Activated CD8-positive, alpha-beta T cell treated with anti-CD3 and anti-CD28 coated beads for 36 hours (primary cell): Measurements from ENCODE around the gene FBXW2. TPM values are rescaled to one million over a fixed set of nuclear protein-coding genes. Genes with fewer than 3 reads are reported as not detected.

Source experiments
- ATAC-seq: fragments of 200-7000 bp; cut with Tn5 transposase; one replicate; pipeline ENCODE4 v1.10.0; 2021; ENCODE audit warnings: mild to moderate bottlenecking, moderate library complexity
- CTCF ChIA-PET: fragments of 350-600 bp; sonication (Branson Sonifier 250); formaldehyde crosslinking; loops from one replicate; lab custom pipeline; 2021; ENCODE audit warnings: antibody characterized with exemption; lab: Charles Lee
- POLR2A ChIA-PET: fragments of 350-600 bp; sonication (Branson Sonifier 250); formaldehyde crosslinking; loops from one replicate; lab custom pipeline; 2021; ENCODE audit warnings: antibody characterized with exemption; lab: Charles Lee
- DNase-seq: peaks from one replicate; pipeline ENCODE4 v3.0.0-alpha.2; 2020
- H3K27ac Mint-ChIP-seq: one replicate; pipeline ENCODE4 v1.8.0; 2021; ENCODE audit warnings: mild to moderate bottlenecking, mixed read lengths
- H3K27me3 Mint-ChIP-seq: one replicate; pipeline ENCODE4 v1.8.0; 2021; ENCODE audit warnings: mixed read lengths
- H3K36me3 Mint-ChIP-seq: one replicate; pipeline ENCODE4 v1.8.0; 2021; ENCODE audit warnings: low read depth, mixed read lengths
- H3K4me1 Mint-ChIP-seq: one replicate; pipeline ENCODE4 v1.8.0; 2021; ENCODE audit warnings: low read depth, mixed read lengths
- H3K4me3 Mint-ChIP-seq: one replicate; pipeline ENCODE4 v1.8.0; 2021; ENCODE audit warnings: mild to moderate bottlenecking, moderate library complexity, mixed read lengths
- H3K9me3 Mint-ChIP-seq: one replicate; pipeline ENCODE4 v1.8.0; 2021; ENCODE audit warnings: mixed read lengths
- intact Hi-C: fragments of 100-400 bp; cut with micrococcal nuclease; formaldehyde crosslinking; loops from one replicate; pipeline ENCODE4 v1.10.0; 2022
- total RNA-seq, 2 experiments: library from RNA; stranded (reverse); gene quantifications; one replicate each; pipeline ENCODE4 v1.2.3, GENCODE V29; 2021
- TF ChIP-seq, protein P1 (sequence below): fragments of 200-600 bp; IDR thresholded peaks from one replicate; pipeline ENCODE4 v1.8.0; 2022; ENCODE audit warnings: antibody characterized with exemption, mild to moderate bottlenecking

FBXW2 gene
- total RNA-seq, 2 experiments from 2014 or later: 68.8 to 68.9 TPM

DNA sequence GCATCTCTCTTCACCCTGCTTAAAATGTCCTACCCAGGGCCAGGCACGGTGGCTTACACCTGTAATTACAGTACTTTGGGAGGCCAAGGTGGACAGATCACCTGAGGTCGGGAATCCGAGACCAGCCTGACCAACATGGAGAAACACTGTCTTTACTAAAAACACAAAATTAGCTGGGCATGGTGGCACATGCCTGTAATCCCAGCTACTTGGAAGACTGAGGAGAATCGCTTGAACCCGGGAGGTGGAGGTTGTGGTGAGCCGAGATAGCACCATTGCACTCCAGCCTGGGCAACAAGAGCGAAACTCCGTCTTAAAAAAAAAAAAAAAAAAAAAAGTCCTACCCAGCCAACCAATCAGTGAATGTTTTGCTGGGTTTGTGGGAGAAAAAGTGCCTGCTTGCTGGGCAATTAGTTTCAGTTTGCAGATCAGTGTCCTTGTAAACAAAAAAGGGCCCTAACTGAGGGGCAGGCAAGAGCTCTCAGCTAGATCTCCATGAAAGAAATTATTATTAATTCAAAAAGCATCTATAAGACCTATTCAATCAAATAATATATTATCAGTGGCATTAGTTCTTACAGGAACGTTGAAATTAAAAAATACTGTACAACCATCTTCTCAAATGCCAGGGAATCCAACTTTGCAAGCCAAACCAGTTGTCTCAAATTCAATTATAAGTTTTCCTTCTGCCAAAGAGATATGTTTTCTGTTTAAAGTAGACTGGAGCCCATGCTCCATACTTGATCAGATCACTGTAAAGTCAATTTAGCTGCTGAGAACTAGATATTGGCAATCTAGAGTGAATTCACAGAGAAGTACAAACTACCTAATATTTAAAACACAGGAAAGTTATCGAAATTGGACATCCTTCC, 82.9 kb downstream of the FBXW2 start:
- no peaks in the 10 kb centered on the region for H3K36me3 Mint-ChIP-seq
- no peaks in the 10 kb centered on the region for H3K27me3 Mint-ChIP-seq
- peak overlapping the region; percentile 67 for H3K4me3 Mint-ChIP-seq

DNA sequence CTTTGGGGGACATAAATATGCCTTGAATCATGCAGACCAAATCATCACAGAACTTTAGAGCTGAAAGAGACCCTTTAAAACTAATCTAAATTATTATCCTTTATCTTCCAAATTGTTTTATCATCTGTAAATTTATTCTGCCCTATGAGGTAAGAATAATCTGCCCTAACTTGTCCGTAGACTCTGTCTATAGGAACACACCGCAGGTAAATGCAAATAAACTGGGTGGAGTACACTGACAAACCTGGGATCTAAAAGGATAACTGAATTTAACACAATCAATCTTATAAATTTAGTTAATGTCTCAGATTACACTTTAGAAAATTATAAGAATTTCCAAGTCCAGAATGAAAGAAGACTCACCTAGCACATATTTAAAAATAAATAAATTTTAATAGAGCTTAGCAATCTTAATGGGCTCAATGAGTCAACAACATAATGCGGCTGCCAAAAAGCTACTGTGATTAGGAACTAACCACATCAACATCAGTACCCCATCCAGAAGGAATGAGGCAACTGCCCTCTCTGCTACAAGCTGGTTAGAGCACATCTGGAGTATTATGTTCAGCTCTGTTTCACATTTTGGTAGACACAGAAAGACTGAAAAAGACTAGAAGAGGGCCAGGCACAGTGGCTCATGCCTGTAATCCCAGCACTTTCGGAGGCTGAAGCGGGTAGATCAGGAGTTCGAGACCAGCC, 84.5 kb downstream of the FBXW2 start:
- intact Hi-C loops: no loop called here
- DNase-seq (no peak), ATAC-seq (no peak)
- no peak overlapping the region for H3K27ac Mint-ChIP-seq
- peaks cover 29% of the 10 kb centered on the region for H3K4me1 Mint-ChIP-seq
- TF ChIP-seq, protein P1, sequence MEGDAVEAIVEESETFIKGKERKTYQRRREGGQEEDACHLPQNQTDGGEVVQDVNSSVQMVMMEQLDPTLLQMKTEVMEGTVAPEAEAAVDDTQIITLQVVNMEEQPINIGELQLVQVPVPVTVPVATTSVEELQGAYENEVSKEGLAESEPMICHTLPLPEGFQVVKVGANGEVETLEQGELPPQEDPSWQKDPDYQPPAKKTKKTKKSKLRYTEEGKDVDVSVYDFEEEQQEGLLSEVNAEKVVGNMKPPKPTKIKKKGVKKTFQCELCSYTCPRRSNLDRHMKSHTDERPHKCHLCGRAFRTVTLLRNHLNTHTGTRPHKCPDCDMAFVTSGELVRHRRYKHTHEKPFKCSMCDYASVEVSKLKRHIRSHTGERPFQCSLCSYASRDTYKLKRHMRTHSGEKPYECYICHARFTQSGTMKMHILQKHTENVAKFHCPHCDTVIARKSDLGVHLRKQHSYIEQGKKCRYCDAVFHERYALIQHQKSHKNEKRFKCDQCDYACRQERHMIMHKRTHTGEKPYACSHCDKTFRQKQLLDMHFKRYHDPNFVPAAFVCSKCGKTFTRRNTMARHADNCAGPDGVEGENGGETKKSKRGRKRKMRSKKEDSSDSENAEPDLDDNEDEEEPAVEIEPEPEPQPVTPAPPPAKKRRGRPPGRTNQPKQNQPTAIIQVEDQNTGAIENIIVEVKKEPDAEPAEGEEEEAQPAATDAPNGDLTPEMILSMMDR: no peak
- H3K36me3 Mint-ChIP-seq: no peaks in the 10 kb centered on the region
- ChIA-PET POLR2A (no interaction called here), CTCF (interaction anchor here (2.0 kb wide), 1 partner anchor 89 kb away, joined by 4 read pairs; no protein-coding TSS in a partner anchor)
- H3K4me3 Mint-ChIP-seq: no peak overlapping the region
- no peaks in the 10 kb centered on the region for H3K9me3 Mint-ChIP-seq
- no peaks in the 10 kb centered on the region for H3K27me3 Mint-ChIP-seq

More for the DNA sequence above, 82.9 kb downstream of the FBXW2 start:
- peaks cover 31% of the 10 kb centered on the region for H3K4me1 Mint-ChIP-seq
- H3K27ac Mint-ChIP-seq: peak overlapping the region; percentile 69
- peak; percentile 20 for DNase-seq
- CTCF ChIA-PET: interaction anchor here (0.9 to 1.6 kb wide), 3 partner anchors 88 to 113 kb away, joined by 3 read pairs; no protein-coding TSS in a partner anchor
- H3K9me3 Mint-ChIP-seq: no peaks in the 10 kb centered on the region
- intact Hi-C loops: no loop called here
- ATAC-seq: no peak
- TF ChIP-seq, protein P1: no peak
- POLR2A ChIA-PET: no interaction called here

DNA sequence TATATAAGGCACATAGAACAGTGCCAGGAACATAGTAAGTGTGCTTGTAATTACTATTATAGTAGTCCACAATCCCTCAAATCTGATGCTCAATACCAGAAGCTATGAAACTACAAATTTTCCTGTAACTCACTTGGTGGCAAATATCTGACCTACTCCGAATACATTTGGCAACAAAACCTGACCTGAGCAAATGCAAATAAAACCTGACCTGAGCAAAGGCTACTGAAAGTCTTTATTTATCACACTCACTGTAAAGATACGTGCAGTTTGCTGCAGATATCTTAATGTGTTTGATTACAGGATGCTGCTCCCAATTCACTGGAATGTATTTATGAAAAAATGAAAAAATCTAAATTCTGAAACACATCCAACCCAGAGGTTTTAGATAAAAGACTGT, 86.0 kb downstream of the FBXW2 start:
- POLR2A ChIA-PET: interaction anchor here (0.6 kb wide), 1 partner anchor 46 kb away, joined by 3 read pairs; no protein-coding TSS in a partner anchor
- no peak overlapping the region for H3K4me3 Mint-ChIP-seq
- no peak for DNase-seq
- no peaks in the 10 kb centered on the region for H3K27me3 Mint-ChIP-seq
- intact Hi-C loops: no loop called here
- peaks cover 19% of the 10 kb centered on the region for H3K4me1 Mint-ChIP-seq
- no peak overlapping the region for H3K27ac Mint-ChIP-seq
- no peaks in the 10 kb centered on the region for H3K9me3 Mint-ChIP-seq
- no peak for ATAC-seq
- CTCF ChIA-PET: interaction anchor here (2.0 kb wide), 1 partner anchor 87 kb away, joined by 4 read pairs; no protein-coding TSS in a partner anchor
- TF ChIP-seq, protein P1: no peak
- H3K36me3 Mint-ChIP-seq: no peaks in the 10 kb centered on the region

Other genes with a start within 250 kb of the FBXW2 start
- 10 to 100 TPM; 61.5 to 67.6 TPM for gene CDK5RAP2, start 213.2 kb downstream of the FBXW2 start, total RNA-seq
- 1 to 10 TPM; 3.0 to 3.2 TPM for gene MEGF9, start 78.9 kb downstream of the FBXW2 start, total RNA-seq
- 10 to 100 TPM; 52.3 to 55.3 TPM for gene PSMD5, start 49.5 kb upstream of the FBXW2 start, total RNA-seq
- gene PHF19, start 83.8 kb upstream of the FBXW2 start, total RNA-seq: 100 to 1,000 TPM; 210 to 216 TPM
- 100 to 1,000 TPM; 147 to 150 TPM for gene TRAF1, start 133.4 kb upstream of the FBXW2 start, total RNA-seq